HG02870 (cell line): Measurements from ENCODE around the gene OR8D2.
A peak's percentile ranks its signal among the peaks of the same experiment; 100 is the strongest.

ENCODE experiments used
- ATAC-seq: cut with Tn5 transposase; IDR thresholded peaks from one replicate; pipeline ENCODE4 v1.9.1; 2021; ENCODE audit warnings: mild to moderate bottlenecking, moderate library complexity; ENCODE audit not compliant: unreplicated experiment

OR8D2 gene, protein sequence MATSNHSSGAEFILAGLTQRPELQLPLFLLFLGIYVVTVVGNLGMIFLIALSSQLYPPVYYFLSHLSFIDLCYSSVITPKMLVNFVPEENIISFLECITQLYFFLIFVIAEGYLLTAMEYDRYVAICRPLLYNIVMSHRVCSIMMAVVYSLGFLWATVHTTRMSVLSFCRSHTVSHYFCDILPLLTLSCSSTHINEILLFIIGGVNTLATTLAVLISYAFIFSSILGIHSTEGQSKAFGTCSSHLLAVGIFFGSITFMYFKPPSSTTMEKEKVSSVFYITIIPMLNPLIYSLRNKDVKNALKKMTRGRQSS

GRCh38 chr11:124320097-124320496, at the start of gene OR8D2:
TSS of gene OR8D2 (minus strand) at chr11:124320197. CDS start at chr11:124320197, 0 bp downstream.
- ATAC-seq, result no peak

DNA sequence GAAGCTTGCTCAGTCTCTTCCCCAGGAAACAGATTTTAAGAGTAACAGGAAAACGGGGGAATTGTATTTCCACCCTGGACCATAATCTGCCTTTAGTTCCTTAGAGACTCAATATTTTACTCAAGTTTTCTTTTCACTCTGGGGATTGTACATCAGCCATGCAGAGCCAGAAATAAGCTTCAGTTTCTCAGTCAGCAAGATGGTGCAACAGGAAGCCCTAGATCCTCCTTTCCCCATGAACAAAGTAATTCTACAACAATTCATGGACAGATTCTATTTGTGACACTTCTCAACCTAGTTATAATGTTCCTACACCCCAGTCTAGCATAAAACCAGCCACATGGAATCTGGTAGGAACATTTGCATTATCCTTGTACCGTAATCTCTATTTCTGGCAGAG, 39.6 kb upstream of the OR8D2 start:
- ATAC-seq, result no peak

DNA sequence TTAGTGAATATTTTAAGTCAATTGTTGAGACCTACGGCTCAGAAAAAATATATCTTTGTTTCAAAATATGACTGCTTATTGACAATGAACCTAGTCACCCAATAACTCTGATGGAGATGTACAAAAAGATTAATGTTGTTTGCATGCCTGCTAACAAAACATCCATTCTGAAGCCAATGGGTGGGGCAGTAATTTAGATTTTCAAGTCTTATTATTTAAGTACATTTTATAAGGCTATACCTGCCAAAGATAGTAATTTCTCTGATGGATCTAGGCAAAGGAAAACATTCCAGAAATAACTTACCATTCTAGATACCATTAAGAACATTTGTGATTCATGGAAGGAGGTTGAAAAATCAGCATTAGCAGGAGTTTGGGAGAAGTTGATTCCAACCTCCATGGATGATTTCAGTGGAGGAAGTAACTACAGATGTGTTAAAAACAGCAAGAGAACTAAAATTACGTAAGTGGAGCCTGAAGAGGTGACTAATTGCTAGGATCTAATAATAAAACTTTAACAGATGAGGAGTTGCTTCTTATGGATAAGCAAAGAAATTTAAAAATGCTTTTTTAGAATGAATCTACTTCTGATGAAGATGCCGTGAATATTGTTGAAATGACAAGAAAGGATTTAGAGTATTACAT, 26.4 kb upstream of the OR8D2 start:
- ATAC-seq, result no peak

GRCh38 chr11:124344346-124344745, 24.3 kb upstream of the OR8D2 start:
- no peak for ATAC-seq

DNA sequence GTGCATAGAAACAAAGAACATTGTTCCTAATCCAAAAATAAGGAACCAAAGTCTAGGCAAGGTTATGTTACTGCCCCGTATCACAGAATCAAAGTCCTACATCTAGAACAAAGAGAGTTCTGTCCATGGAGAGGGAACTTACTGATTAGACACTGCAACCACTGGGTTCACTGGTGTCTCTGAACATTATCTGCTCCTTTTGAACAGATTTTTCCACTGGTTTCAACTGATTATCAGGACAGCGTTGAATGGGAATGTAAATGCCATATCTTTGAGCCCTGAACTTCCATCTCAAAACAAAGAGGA, 20.1 kb upstream of the OR8D2 start:
- ATAC-seq, result no peak

DNA sequence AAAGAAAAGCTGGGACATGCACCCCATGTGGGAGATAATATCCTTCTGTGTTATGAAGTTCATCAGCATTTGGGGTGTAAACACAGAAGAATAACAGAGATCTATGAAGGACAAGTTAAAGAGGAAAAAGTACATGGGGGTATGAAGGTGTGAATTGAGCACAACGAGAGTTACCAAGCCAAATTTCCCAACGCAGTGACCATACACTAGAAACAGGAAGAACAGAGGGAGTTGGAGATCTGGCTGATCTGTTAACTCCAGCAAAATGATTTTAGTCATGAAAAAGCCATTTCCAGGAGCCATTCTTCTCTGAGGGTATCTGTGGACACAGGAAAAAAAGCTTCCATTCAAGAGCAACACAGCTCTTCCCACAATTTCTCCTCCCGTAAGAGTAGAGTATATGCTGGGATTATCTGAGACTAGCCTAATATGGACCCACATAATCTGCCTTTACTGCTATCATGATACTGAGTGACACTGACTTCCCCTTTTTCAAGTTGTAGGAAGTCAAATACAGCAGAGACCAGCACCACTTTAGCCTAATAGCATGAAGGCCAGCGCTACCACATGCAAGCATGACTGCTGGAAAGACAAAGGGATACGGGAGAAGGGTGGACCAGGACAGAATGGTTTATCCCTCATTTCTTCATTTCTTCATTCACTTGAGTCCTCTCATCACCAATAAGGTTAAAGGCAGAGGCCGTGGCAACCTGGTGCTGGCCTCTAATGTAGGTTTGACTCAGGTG, 19.6 kb upstream of the OR8D2 start:
- no peak for ATAC-seq

DNA sequence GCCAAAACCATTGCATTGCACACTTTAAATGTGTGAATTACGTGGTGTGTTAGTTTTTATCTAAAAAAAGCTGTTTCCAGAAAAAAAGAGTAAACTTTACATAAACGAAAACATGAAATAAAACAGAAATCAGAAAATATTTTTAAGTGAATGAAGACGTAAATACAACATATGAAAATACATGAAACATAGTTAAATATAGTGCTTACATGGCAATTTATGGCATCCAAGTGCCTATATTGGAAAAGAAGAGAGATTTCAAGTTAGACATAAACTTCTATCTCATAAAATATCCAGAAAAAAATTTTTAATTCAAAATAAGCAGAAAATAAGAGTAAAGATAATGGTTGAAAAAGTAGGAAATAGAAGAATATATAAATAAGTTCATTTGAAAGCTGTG, 11.9 kb upstream of the OR8D2 start:
- ATAC-seq, result no peak

GRCh38 chr11:124329787-124330478, 9.9 kb upstream of the OR8D2 start:
- ATAC-seq, result peak; percentile 89

GRCh38 chr11:124327775-124328174, 7.8 kb upstream of the OR8D2 start:
- no peak for ATAC-seq

DNA sequence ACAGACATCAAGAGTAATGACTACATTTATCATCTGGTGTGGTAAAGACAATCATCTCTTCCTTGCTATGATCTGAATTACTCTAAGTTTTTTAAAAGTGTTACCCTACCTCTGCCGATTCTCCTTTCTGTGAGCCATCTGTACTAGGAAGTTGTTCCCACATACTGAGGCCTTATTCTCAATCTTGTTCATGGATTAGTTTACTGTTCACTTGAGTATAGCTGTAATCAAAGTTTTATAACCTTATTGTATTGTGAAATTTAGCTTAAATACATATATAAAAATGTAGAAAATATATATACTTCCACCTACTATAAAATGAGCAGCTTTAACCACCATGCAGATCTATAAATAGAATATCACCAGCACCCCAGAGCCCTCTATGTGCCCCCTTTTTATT, 2.4 kb upstream of the OR8D2 start:
- ATAC-seq, result no peak

GRCh38 chr11:124315052-124315451, 4.9 kb downstream of the OR8D2 start:
- ATAC-seq, result no peak

GRCh38 chr11:124313849-124314248, 6.1 kb downstream of the OR8D2 start, which contains the start of gene OR8D1:
TSS of gene OR8D1 (minus strand) at chr11:124313949. CDS start at chr11:124310766, 3,183 bp downstream.
- no peak for ATAC-seq

GRCh38 chr11:124313131-124313530, 6.9 kb downstream of the OR8D2 start:
- no peak for ATAC-seq

DNA sequence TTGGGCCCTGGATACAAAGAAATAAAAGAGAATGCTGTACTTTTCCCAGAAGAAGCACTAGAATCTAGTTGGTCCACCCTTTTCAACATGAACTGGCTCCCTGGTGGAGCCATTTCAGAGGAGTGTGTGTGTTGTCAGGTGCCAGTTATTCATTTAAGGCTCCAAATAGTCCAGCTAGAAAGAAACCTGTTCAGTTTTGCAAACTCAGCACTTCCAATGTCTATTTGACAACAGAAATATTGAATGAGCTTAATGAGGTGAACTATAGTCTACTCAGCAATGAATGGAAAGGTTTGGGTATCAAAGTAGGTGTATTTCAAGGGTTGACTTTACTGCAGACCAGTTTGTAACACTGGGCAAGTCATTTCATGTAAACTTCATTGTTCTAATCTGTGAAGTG, 8.3 kb downstream of the OR8D2 start:
- ATAC-seq, result no peak

- no peak for ATAC-seq
Measured at GRCh38 chr11:124311269-124311668, 8.7 kb downstream of the OR8D2 start.

GRCh38 chr11:124310721-124311120, 9.3 kb downstream of the OR8D2 start:
- ATAC-seq, result no peak

GRCh38 chr11:124307093-124307492, 12.9 kb downstream of the OR8D2 start:
- no peak for ATAC-seq

DNA sequence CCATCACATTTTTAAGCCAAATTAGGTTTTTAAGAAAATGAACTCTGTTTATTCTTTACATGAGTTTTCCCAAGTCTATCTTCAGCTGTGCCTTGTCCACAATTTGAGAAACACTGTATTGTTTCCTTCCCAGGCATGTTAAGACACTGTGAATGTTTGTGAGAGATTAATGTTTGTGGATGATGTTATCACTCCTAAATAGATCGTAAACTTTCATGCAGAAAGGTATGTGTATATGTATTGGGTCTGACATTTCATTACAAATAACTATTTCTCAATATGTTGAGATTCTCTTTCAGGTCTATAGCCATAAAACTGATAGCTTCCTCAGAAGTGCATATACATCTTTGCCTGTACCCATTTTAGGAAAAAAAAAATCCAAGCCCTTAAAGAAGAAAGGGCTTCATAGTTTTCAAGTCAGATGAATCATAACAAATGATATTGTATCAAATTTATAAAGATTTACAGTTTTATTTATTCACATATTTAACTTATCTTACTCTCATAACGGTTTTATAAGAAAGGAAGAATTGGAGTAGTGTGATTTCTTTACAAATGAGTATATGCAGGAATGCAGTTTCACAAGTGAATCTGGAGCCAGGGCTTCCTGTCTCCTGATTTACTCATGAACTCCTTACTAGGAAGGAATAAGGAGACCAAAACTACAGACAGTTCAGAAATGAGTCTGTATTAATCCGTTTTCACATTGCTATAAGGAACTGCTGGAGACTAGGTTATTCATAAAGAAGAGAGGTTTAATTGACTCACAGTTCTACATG, 17.5 kb downstream of the OR8D2 start:
- no peak for ATAC-seq

DNA sequence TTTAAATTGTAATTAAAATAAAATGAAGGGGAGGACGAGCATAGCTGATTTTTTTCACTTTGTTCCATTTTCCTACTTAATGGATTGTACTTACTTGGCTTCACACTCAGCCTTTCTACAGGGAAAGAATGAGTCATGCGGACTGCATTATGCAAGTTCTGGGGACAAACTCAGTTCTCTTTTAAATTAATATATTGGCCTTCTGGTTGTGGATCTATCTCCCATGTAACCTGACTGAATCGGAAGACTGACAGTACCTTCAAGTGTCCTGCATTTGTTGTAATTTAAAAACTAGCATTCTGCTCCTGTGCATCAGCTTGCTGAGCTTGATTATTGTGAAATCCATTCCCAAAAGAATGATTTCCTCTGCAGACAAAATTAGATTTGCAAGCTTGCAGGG, 18.4 kb downstream of the OR8D2 start:
- ATAC-seq, result no peak

- ATAC-seq, result no peak
Measured at GRCh38 chr11:124297921-124298320, 22.1 kb downstream of the OR8D2 start.

DNA sequence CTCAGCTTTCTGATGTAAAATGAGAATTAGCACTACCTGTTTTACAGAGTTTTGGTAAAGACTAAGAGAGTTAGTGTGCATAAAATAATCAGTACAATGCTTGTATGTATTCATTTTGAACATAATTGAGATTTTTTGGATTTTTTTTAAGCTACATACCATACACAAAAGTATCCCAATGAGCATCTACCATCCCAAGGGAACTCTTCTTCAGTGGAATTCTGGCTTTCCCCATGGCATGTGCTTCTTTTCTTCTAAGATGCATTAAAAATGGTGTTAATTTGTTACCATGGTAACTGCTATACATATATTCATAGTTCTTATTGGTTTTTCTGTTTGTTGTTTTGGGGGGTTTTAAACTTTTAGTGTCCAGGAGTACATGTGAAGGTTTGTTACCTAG, 24.0 kb downstream of the OR8D2 start:
- ATAC-seq, result no peak
